K562 (cell line): ENCODE data around the gene ZNF219.

Experiments
- CTBP1 ChIP-seq: fragments of 450-650 bp; IDR thresholded peaks from 2 replicates; pipeline ENCODE4 v1.6.1; 2016; ENCODE audit warnings: borderline replicate concordance
- EGR1 ChIP-seq: fragments of 450-650 bp; conservative IDR thresholded peaks from 2 replicates; pipeline ENCODE4 v1.6.1; 2017; ENCODE audit warnings: mild to moderate bottlenecking
- EZH2 ChIP-seq: IDR thresholded peaks from 2 replicates; pipeline ENCODE4 v1.6.1; 2012; ENCODE audit warnings: low read depth, mild to moderate bottlenecking, inconsistent platforms, low read length, borderline replicate concordance
- HMG20B ChIP-seq: fragments of 250-450 bp; sonication (Bioruptor Pico); IDR thresholded peaks from 2 replicates; pipeline ENCODE4 v1.5.0; 2021; ENCODE audit warnings: mild to moderate bottlenecking
- HNRNPLL ChIP-seq: fragments of 200-400 bp; formaldehyde crosslinking; IDR thresholded peaks from 2 replicates; pipeline ENCODE4 v1.6.1; 2017; ENCODE audit warnings: low read length, low read depth, mild to moderate bottlenecking; ENCODE audit not compliant: poor library complexity, severe bottlenecking
- NFRKB ChIP-seq: fragments of 450-650 bp; IDR thresholded peaks from 2 replicates; pipeline ENCODE4 v1.6.1; 2016; ENCODE audit warnings: low read depth
- NR3C1 ChIP-seq: sonication (generic); formaldehyde crosslinking; IDR thresholded peaks from 2 replicates; pipeline ENCODE4 v1.8.1; 2022; ENCODE audit warnings: missing genetic modification reagents
- NUFIP1 ChIP-seq: fragments of 450-650 bp; IDR thresholded peaks from 2 replicates; pipeline ENCODE4 v1.6.1; 2018; ENCODE audit not compliant: partially characterized antibody
- SIN3A ChIP-seq, 2 experiments: fragments of 150-350 bp in 1 of 2; IDR thresholded peaks; 2 replicates each; pipeline ENCODE4 v1.6.1; 2011 to 2016; ENCODE audit warnings: borderline replicate concordance in 2 of 2, low read depth in 2 of 2, low read length in 2 of 2, mild to moderate bottlenecking in 2 of 2, moderate library complexity in 2 of 2; ENCODE audit not compliant: control insufficient read depth in 1 of 2
- SMAD2 ChIP-seq: fragments of 150-350 bp; IDR thresholded peaks from 2 replicates; pipeline ENCODE4 v1.6.1; 2014; ENCODE audit warnings: low read depth, mild to moderate bottlenecking, low read length
- ZZZ3 ChIP-seq: fragments of 450-650 bp; IDR thresholded peaks from 2 replicates; pipeline ENCODE4 v1.6.1; 2016; ENCODE audit warnings: antibody characterized with exemption, mild to moderate bottlenecking, moderate library complexity
- TF ChIP-seq, protein P1 (sequence below), 3 experiments: IDR thresholded peaks in 2 of 3; conservative IDR thresholded peaks in 1 of 3; 2 replicates each; pipeline ENCODE4 v1.5.1; 2011 to 2012; ENCODE audit warnings: low read length in 3 of 3, mild to moderate bottlenecking in 3 of 3, control low read depth in 2 of 3, improper control_type of control experiment in 1 of 3, inconsistent platforms in 1 of 3, low read depth in 1 of 3, mixed read lengths in 1 of 3, moderate library complexity in 1 of 3; ENCODE audit not compliant: insufficient read depth in 2 of 3
- TF ChIP-seq, protein P2 (sequence below), 2 experiments: fragments of 450-650 bp in 1 of 2; sonication (generic) in 1 of 2; formaldehyde crosslinking in 1 of 2; IDR thresholded peaks in 1 of 2; conservative IDR thresholded peaks in 1 of 2; 2 replicates each; pipeline versions ENCODE4 v1.6.1 to v1.8.1; 2016 to 2023; ENCODE audit warnings: mild to moderate bottlenecking in 2 of 2, moderate library complexity in 2 of 2, inconsistent platforms in 1 of 2, missing genetic modification reagents in 1 of 2

DNA sequence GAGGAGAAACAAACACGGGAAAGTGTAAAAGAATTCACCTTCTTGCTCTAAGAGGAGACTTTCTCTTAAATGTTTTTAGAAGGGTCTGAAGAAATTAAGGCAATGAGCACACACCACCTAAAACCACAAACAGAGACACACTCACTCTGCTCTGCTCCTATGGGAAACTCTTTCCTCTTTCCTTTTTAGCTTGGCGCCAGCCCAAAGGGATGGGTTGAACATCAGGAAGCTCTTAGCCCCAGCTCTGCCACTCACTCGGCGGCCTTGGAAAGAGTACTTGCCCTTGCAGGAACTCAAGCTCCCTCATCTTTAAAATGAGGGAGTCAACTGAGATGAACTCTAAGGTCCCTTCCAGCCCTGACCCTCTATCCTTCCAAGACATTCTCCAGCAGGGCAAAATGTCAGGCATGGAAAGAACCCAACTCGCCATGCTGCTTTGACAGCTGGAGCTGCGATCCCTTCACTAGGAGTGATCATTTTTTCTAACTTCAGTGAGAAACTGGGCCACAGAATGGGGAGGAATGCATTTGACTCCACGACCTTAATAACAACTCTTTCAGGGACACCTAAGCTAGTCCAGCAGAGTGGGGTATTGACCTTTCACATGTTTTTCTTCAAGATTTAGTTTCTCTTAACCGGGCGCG lies 41.8 kb downstream of the ZNF219 start:
- TF ChIP-seq SIN3A (IDR thresholded peaks at IDR 0.05; ENCODE audit: borderline replicate concordance in 2 of 2, control insufficient read depth in 1 of 2, low read depth in 2 of 2, low read length in 2 of 2) (no peak), NR3C1 (CRISPR knock-in tag) (no peak), NUFIP1 (no peak), SMAD2 (no peak), CTBP1 (no peak), EGR1 (no peak), HNRNPLL (no peak), HMG20B (CRISPR knock-in tag) (no peak), NFRKB (no peak), EZH2 (no peak), ZZZ3 (no peak)
- TF ChIP-seq, protein P1, sequence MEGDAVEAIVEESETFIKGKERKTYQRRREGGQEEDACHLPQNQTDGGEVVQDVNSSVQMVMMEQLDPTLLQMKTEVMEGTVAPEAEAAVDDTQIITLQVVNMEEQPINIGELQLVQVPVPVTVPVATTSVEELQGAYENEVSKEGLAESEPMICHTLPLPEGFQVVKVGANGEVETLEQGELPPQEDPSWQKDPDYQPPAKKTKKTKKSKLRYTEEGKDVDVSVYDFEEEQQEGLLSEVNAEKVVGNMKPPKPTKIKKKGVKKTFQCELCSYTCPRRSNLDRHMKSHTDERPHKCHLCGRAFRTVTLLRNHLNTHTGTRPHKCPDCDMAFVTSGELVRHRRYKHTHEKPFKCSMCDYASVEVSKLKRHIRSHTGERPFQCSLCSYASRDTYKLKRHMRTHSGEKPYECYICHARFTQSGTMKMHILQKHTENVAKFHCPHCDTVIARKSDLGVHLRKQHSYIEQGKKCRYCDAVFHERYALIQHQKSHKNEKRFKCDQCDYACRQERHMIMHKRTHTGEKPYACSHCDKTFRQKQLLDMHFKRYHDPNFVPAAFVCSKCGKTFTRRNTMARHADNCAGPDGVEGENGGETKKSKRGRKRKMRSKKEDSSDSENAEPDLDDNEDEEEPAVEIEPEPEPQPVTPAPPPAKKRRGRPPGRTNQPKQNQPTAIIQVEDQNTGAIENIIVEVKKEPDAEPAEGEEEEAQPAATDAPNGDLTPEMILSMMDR (IDR thresholded peaks at IDR 0.05 in 2 of 3, conservative IDR thresholded peaks at IDR 0.05 in 1 of 3; ENCODE audit: insufficient read depth in 2 of 3, low read depth in 1 of 3, low read length in 3 of 3) = no peak
- TF ChIP-seq, protein P2, sequence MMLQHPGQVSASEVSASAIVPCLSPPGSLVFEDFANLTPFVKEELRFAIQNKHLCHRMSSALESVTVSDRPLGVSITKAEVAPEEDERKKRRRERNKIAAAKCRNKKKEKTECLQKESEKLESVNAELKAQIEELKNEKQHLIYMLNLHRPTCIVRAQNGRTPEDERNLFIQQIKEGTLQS (IDR thresholded peaks at IDR 0.05) = no peak
- TF ChIP-seq, protein P2 (CRISPR knock-in tag; conservative IDR thresholded peaks at IDR 0.05) = no peak
